Esophagus (tissue), 2 donors: ENCODE data around the gene TDRD9. TPM values are rescaled to one million over a fixed set of nuclear protein-coding genes. Genes with fewer than 3 reads are reported as not detected.

Source experiments
- H3K27ac ChIP-seq, 2 donors: one replicate each; pipeline ENCODE4 v1.5.1; 2013; ENCODE audit warnings: low read depth in 2 of 2, mild to moderate bottlenecking in 2 of 2, inconsistent platforms in 1 of 2, low read length in 1 of 2, moderate library complexity in 1 of 2
- H3K27me3 ChIP-seq, 2 donors: one replicate each; pipeline ENCODE4 v1.6.1; 2013; ENCODE audit warnings: low read length in 2 of 2, control low read depth in 1 of 2, mild to moderate bottlenecking in 1 of 2; ENCODE audit not compliant: insufficient read depth in 2 of 2, control insufficient read depth in 1 of 2
- H3K36me3 ChIP-seq, 2 donors: one replicate each; pipeline ENCODE4 v1.6.1; 2013; ENCODE audit warnings: low read length in 1 of 2; ENCODE audit not compliant: control insufficient read depth in 2 of 2, insufficient read depth in 2 of 2
- H3K4me1 ChIP-seq, 2 donors: one replicate each; pipeline ENCODE4 v1.6.1; 2013; ENCODE audit warnings: low read length in 1 of 2; ENCODE audit not compliant: control insufficient read depth in 2 of 2, insufficient read depth in 2 of 2
- H3K4me3 ChIP-seq, 2 donors: one replicate each; pipeline ENCODE4 v1.5.1; 2013; ENCODE audit warnings: low read length in 2 of 2, mild to moderate bottlenecking in 2 of 2, low read depth in 1 of 2, moderate library complexity in 1 of 2
- H3K9me3 ChIP-seq, 2 donors: one replicate each; pipeline ENCODE4 v1.6.1; 2013; ENCODE audit warnings: mild to moderate bottlenecking in 2 of 2, low read depth in 1 of 2, low read length in 1 of 2, moderate library complexity in 1 of 2; ENCODE audit not compliant: control insufficient read depth in 2 of 2, insufficient read depth in 1 of 2
- WGBS, 2 donors: extraction: QIAGEN DNeasy Blood & Tissue Kit; methylation state at CpG; one replicate each; pipeline ENCODE4 v1.1.7; 2013; 5-methylcytosine and 5-hydroxymethylcytosine counted together
- polyA plus RNA-seq, 2 donors: library from polyadenylated mRNA; stranded (reverse); fragments of 200-250 nt; gene quantifications; one replicate each; pipeline ENCODE4 v1.2.3, GENCODE V29; 2013
- donor health status: healthy with polysubstance abuse.
- donor health status: Bipolar disorder and iron deficiency.

TDRD9 gene
- polyA plus RNA-seq, 2 donors, result 0.28 to 0.39 TPM

GRCh38 chr14:104048758-104049507 lies 120.7 kb downstream of the TDRD9 start:
- 83 to 84% methylated on average over 2 of the region's 2 CpGs for WGBS, 2 donors
- Histone ChIP-seq H3K4me3 (no peak overlapping the region), H3K4me1 (no peaks in the 10 kb centered on the region), H3K9me3 (no peaks in the 10 kb centered on the region), H3K36me3 (no peaks in the 10 kb centered on the region), H3K27ac (no peak overlapping the region), H3K27me3 (no peaks in the 10 kb centered on the region)

DNA sequence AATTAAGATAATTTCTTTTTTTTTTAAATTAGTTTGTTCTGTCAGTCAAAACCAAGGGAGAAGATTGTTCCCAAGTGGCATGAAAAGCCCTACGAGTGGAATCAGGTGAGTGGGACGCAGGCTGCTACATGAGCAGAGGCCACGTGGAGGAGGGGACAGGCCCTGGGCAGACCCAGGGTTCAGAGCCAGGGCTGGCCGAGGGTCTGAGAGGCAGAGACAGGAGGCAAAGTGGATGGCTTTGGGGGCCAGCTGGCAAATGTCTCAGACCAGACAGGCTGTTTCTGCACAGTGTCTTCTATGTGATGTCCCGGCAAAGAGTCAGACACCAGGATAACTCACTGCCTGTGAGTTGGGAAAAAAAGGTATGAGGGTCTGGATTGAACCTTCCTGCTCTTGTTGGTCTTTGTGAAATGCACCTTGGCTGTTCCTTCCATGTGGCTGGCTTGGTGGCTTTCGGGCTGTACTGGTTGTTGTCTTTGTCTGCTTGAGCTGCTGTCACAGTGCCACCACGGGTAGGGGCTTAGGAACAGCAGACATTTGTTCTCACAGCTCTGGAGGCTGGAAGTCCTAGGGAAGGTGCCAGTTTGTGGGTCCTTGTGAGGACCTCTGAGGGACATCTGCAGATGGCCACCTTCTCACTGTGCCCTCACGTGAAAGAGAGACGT lies 121.5 kb downstream of the TDRD9 start:
- no peaks in the 10 kb centered on the region for H3K27me3 ChIP-seq
- H3K4me3 ChIP-seq, result no peak overlapping the region
- H3K4me1 ChIP-seq, result no peaks in the 10 kb centered on the region
- H3K27ac ChIP-seq, result no peak overlapping the region
- 68 to 74% methylated on average over 9 of the region's 9 CpGs for WGBS, 2 donors
- H3K9me3 ChIP-seq, result no peaks in the 10 kb centered on the region
- no peaks in the 10 kb centered on the region for H3K36me3 ChIP-seq

DNA sequence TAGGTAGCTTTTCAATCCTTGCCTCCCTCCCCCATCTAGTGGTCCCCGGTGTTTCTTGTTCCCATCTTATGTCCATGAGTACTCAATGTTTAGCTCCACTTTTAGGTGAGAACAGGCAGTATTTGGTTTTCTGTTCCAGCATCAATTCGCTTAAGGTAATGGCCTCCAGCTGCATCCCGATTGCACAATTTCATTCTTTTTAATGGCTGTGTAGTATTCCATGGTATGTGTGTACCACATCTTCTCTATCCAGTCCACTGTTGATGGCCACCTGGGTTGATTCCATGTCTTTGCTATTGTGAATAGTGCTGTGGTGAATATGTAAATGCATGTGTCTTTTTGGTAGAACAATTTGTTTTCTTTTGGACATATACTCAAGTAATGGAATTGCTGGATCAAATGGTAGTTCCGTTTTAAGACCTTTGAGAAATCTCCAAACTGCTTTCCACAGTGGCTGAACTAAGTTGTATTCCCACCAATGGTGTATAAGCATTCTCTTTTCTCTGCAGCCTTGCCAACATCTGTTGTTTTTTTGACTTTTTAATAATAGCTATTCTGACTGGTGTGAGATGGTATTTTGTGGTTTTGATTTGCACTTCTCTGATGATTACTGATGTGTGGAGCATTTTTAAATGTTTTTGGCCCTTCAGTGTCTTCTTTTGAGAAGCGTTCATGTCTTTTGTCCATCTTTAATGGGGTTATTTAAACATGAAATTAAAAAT lies 123.0 kb downstream of the TDRD9 start:
- H3K27me3 ChIP-seq, result no peaks in the 10 kb centered on the region
- H3K4me3 ChIP-seq, result no peak overlapping the region
- H3K4me1 ChIP-seq, result no peaks in the 10 kb centered on the region
- no peak overlapping the region for H3K27ac ChIP-seq
- no peaks in the 10 kb centered on the region for H3K36me3 ChIP-seq
- H3K9me3 ChIP-seq, result no peaks in the 10 kb centered on the region
- 86 to 88% methylated on average over 5 of the region's 5 CpGs for whole genome bisulfite sequencing, 2 donors

DNA sequence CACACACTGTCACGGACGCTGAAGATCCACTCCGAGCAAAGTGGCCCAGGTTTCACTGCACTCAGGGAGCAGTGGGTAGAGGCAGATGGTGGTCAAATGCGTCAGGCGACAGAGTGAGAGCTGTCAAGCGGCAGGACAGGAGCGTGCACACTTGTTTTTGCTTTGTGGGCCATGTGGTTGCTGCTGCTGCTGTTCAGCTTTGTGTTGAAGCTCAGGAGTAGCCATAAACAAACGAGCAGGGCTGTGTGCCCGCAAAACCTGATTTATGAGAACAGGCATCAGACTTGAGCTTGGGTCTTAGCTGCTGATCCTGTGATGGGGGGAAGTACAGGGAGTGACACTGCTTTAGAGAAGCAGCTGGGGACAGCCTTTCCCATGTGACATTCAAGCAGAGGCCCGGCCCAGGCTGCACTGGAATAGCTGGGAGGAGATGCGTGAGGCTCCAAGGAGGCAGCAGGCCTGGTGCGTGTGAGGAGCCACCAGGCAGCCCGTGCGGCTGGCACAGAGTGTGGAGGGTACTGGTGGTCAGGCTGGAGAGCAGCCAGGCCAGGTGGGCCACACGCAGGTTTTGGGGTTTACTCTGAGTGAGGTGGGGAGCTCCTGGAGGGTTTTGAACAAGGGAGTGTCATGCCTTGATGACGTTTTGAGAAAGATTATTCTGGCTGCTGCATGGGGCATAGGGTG lies 126.1 kb downstream of the TDRD9 start:
- H3K27ac ChIP-seq, result no peak overlapping the region
- no peaks in the 10 kb centered on the region for H3K36me3 ChIP-seq
- no peak overlapping the region for H3K4me3 ChIP-seq
- no peaks in the 10 kb centered on the region for H3K9me3 ChIP-seq
- no peaks in the 10 kb centered on the region for H3K27me3 ChIP-seq
- 80 to 81% methylated on average over 16 of the region's 16 CpGs for WGBS, 2 donors
- H3K4me1 ChIP-seq, result no peaks in the 10 kb centered on the region

- Histone ChIP-seq H3K27ac (no peak overlapping the region), H3K9me3 (peaks cover 8 to 9% of the 10 kb centered on the region in 2 donors), H3K27me3 (no peaks in the 10 kb centered on the region), H3K36me3 (no peaks in the 10 kb centered on the region), H3K4me1 (no peaks in the 10 kb centered on the region), H3K4me3 (no peak overlapping the region)
- WGBS, 2 donors, result 89 to 94% methylated on average over 1 of the region's 1 CpG
These were observed 134.0 kb downstream of the TDRD9 start for GRCh38 chr14:104062281-104062680.

DNA sequence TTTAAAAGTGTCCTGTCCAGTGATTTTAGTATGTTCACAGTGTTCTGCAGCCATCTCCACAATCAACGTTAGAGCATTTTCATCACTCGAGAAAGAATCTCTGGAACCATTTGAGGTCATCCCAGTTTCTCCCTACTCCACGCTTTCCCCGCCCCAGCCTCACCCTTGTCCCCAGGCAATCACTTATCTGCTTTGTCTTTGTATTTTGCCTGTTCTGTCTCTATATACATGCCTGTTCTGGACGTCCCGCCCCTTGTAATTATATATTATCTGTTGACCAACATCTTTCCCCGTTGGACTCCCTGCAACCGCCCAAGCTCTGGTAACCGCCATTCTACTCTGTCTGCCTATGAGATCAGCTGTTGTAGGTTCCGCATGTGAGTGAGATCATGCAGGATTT lies 135.7 kb downstream of the TDRD9 start:
- no peaks in the 10 kb centered on the region for H3K36me3 ChIP-seq
- 72 to 78% methylated on average over 10 of the region's 10 CpGs for WGBS, 2 donors
- no peak overlapping the region for H3K27ac ChIP-seq
- H3K4me1 ChIP-seq, result no peaks in the 10 kb centered on the region
- no peak overlapping the region for H3K4me3 ChIP-seq
- peaks cover 8 to 9% of the 10 kb centered on the region in 2 donors for H3K9me3 ChIP-seq
- no peaks in the 10 kb centered on the region for H3K27me3 ChIP-seq

- no peaks in the 10 kb centered on the region for H3K4me1 ChIP-seq
- peaks cover 8 to 9% of the 10 kb centered on the region in 2 donors for H3K9me3 ChIP-seq
- no peak overlapping the region for H3K4me3 ChIP-seq
- 84 to 86% methylated on average over 5 of the region's 5 CpGs for WGBS, 2 donors
- no peaks in the 10 kb centered on the region for H3K36me3 ChIP-seq
- no peak overlapping the region for H3K27ac ChIP-seq
- H3K27me3 ChIP-seq, result no peaks in the 10 kb centered on the region
These were observed 138.0 kb downstream of the TDRD9 start for GRCh38 chr14:104066279-104066678.

DNA sequence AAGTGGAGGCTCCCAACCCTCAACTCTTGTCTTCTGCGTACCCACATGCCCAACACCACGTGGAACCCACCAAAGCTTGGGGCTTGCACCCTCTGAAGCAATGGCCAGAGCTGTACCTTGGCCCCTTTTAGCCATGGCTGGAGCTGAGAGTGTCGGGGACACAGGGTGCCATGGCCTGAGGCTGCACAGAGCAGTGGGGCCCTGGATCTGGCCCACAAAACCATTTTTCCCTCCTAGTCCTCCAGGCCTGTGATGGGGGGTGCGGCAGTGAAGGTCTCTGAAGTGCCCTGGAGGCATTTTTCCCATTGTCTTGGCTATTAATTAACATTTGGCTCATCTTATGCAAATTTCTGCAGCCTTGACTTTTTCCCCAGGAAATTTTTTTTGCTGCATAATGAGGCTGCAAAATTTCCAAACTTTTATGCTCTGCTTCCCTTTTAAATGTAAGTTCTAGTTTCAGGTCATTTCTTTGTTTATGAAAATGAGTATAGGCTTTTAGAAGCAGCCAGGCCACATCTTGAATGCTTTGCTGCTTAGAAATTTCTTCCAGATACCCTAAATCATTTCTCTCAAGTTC lies 138.6 kb downstream of the TDRD9 start:
- no peaks in the 10 kb centered on the region for H3K27me3 ChIP-seq
- WGBS, 2 donors, result 74% methylated on average over 4 of the region's 4 CpGs

DNA sequence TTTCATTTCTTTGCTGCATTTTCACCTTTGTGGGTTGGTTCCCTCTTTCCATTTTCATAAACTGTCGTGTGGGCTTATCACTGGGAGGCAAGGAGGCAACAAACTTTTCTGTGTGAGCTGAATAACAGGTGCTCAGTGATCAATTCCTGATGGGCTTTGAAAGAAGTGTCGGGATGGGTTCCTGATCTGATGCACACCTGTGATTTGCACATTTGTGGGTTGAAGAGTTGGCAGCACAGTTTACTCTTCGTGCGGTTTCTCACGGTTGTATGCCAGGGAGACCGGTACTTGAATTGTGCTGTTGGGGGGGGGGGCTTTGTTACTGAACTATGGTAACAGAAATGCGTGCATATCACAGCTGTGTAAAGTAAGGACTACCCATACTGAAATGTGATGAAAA lies 141.3 kb downstream of the TDRD9 start:
- Histone ChIP-seq H3K27me3 (no peaks in the 10 kb centered on the region), H3K27ac (no peak overlapping the region), H3K4me1 (no peaks in the 10 kb centered on the region), H3K4me3 (no peak overlapping the region), H3K9me3 (peaks cover 8 to 15% of the 10 kb centered on the region in 2 donors), H3K36me3 (no peaks in the 10 kb centered on the region)
- WGBS, 2 donors, result 84% methylated on average over 7 of the region's 7 CpGs

More for the DNA sequence above, 138.6 kb downstream of the TDRD9 start:
- H3K9me3 ChIP-seq, result peaks cover 8 to 9% of the 10 kb centered on the region in 2 donors
- H3K4me1 ChIP-seq, result no peaks in the 10 kb centered on the region
- H3K36me3 ChIP-seq, result no peaks in the 10 kb centered on the region
- H3K27ac ChIP-seq, result no peak overlapping the region
- H3K4me3 ChIP-seq, result no peak overlapping the region
